Activated naive CD4-positive, alpha-beta T cell treated with anti-CD3 and anti-CD28 coated beads, Interleukin-2, amount 10 ng/mL, durations not matched to agents 7 days and 5 days (primary cell): ENCODE data around the gene ARF5.
A peak's percentile ranks its signal among the peaks of the same experiment; 100 is the strongest.

Experiments used
- CTCF ChIA-PET: fragments of 350-600 bp; sonication (Branson Sonifier 250); formaldehyde crosslinking; loops from one replicate; lab custom pipeline; 2021; ENCODE audit warnings: antibody characterized with exemption; lab: Charles Lee
- DNase-seq: peaks from one replicate; pipeline ENCODE4 v3.0.0-alpha.2; 2020
- H3K27ac Mint-ChIP-seq: one replicate; pipeline ENCODE4 v1.8.0; 2021; ENCODE audit warnings: mild to moderate bottlenecking, moderate library complexity, mixed read lengths
- H3K27me3 Mint-ChIP-seq: one replicate; pipeline ENCODE4 v1.8.0; 2021; ENCODE audit warnings: mild to moderate bottlenecking, mixed read lengths
- H3K36me3 Mint-ChIP-seq: one replicate; pipeline ENCODE4 v1.8.0; 2021; ENCODE audit warnings: mixed read lengths
- H3K4me1 Mint-ChIP-seq: one replicate; pipeline ENCODE4 v1.8.0; 2021; ENCODE audit warnings: mixed read lengths
- H3K4me3 Mint-ChIP-seq: one replicate; pipeline ENCODE4 v1.8.0; 2021; ENCODE audit warnings: mild to moderate bottlenecking, moderate library complexity, mixed read lengths
- H3K9me3 Mint-ChIP-seq: one replicate; pipeline ENCODE4 v1.8.0; 2021; ENCODE audit warnings: mixed read lengths

Gene ARF5

GRCh38 chr7:127580612-127581011 lies 7.6 kb upstream of the ARF5 start:
- Mint-ChIP-seq H3K4me3 (no peak overlapping the region), H3K36me3 (peaks cover 11% of the 10 kb centered on the region), H3K9me3 (no peaks in the 10 kb centered on the region), H3K4me1 (peaks cover 39% of the 10 kb centered on the region), H3K27me3 (no peaks in the 10 kb centered on the region), H3K27ac (no peak overlapping the region)
- DNase-seq: no peak
- CTCF ChIA-PET: interaction anchor here (1.1 kb wide), 1 partner anchor 48 kb away, joined by 3 read pairs; no protein-coding TSS in a partner anchor

DNA sequence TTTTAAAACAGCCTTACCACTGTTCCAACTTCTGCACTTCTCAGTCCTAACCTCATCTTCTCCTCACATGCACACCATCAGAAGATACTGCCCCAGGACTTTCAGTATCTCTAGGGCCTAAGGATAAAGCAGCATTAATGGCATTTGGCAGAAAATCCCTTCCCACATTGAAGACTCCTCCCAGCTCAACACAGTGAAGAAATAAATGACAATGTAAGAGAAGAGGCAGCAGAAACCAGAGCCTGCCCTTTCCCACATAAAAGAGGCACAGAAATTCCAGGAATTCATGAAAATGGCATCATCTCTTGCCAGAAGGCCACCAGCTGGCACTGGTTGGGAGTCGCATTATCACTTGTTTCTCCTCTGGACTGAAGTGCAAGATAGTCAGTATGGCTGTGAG lies 6.5 kb upstream of the ARF5 start:
- no peaks in the 10 kb centered on the region for H3K9me3 Mint-ChIP-seq
- H3K27ac Mint-ChIP-seq: peak overlapping the region; percentile 43
- no peak overlapping the region for H3K4me3 Mint-ChIP-seq
- DNase-seq: no peak
- H3K27me3 Mint-ChIP-seq: no peaks in the 10 kb centered on the region
- CTCF ChIA-PET: no interaction called here
- H3K4me1 Mint-ChIP-seq: peaks cover 49% of the 10 kb centered on the region
- peaks cover 11% of the 10 kb centered on the region for H3K36me3 Mint-ChIP-seq

DNA sequence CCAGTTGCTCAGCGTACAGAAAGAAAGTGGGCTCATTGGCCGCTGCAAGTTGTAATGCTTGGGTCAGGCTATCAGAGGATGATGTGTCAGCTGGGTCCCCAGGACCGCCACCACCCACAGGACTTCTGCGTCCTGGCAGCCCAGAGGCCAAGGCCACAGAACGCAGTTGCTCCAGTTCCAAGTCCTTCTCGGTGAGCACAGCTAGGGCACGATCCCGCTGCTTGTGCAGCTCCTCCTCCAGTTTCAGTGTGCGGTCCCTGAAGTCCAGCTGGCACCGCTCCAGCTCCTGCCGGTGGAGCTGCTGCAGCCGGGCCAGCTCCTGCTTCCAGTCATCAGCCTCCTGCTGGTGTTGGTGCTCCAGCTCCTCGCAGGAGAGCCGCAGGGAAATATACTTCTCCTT lies 5.8 kb upstream of the ARF5 start:
- Mint-ChIP-seq H3K27ac (no peak overlapping the region), H3K4me3 (no peak overlapping the region), H3K36me3 (peaks cover 11% of the 10 kb centered on the region), H3K4me1 (peaks cover 54% of the 10 kb centered on the region), H3K27me3 (no peaks in the 10 kb centered on the region), H3K9me3 (no peaks in the 10 kb centered on the region)
- CTCF ChIA-PET: no interaction called here
- no peak for DNase-seq

GRCh38 chr7:127584648-127585043 lies 3.6 kb upstream of the ARF5 start:
- no peaks in the 10 kb centered on the region for H3K27me3 Mint-ChIP-seq
- no peaks in the 10 kb centered on the region for H3K9me3 Mint-ChIP-seq
- no peak for DNase-seq
- peaks cover 8% of the 10 kb centered on the region for H3K36me3 Mint-ChIP-seq
- H3K27ac Mint-ChIP-seq: peak overlapping the region; percentile 91
- peaks cover 59% of the 10 kb centered on the region for H3K4me1 Mint-ChIP-seq
- H3K4me3 Mint-ChIP-seq: peak overlapping the region; percentile 92
- CTCF ChIA-PET: interaction anchor here (1.0 kb wide), 1 partner anchor 551 kb away, joined by 3 read pairs; no protein-coding TSS in a partner anchor

DNA sequence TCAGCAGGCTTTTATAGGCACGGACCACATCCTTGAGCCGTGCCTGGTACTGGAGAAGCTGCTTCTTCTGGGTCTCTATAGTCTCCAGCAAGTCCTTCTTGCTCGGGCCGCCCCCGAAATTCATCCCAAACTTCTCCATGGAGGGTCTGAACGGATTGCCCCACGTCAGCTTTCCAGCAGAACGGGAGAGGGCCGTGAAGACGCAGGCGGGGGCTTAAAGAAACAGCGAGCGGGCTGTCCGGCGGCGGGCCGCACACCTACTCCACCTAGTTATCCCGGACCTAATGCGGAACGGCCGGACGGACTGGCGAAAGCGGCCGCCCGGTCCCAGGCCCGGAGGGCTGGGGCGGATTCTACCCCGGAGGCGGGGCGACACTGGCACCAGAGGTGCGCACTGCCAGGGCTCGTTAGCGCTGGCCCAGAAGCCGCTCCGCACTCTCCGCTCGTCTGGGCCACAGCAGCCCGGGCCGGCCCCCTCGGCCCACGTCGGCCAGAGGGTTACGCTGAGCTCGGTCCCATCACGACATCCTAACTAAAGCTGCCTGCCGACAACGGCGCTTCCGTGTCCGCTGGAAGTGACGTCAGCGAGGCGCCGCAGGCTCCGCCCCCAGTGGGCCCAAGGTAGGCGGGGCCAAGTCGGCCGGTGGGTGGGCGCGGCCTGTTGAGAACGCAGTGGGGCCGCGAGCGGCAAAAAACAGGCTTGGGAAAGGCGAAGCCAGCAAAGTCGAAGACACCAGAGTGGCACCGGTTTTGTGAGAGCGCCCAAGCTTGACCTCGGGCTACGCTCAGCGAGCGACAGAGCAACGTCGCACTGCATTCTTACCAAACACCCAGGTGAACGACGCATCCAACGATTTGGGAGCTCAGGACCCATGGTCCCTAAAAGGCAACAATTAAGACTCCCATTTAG lies 2.9 kb upstream of the ARF5 start, which contains the start of gene GCC1:
Gene GCC1, minus strand, starts transcription at position 553 of the 910 bp plus-strand sequence. Its CDS starts 414 bp downstream, at position 139.
- DNase-seq: peak; percentile 94
- no peaks in the 10 kb centered on the region for H3K9me3 Mint-ChIP-seq
- H3K36me3 Mint-ChIP-seq: peaks cover 13% of the 10 kb centered on the region
- H3K4me1 Mint-ChIP-seq: peaks cover 64% of the 10 kb centered on the region
- CTCF ChIA-PET: interaction anchor here (1.0 to 1.1 kb wide), 2 partner anchors 331 to 551 kb away, joined by 3 read pairs; no protein-coding TSS in a partner anchor
- H3K27ac Mint-ChIP-seq: peak within 1 kb of the TSS; percentile 91
- H3K27me3 Mint-ChIP-seq: no peaks in the 10 kb centered on the region
- peak within 1 kb of the TSS; percentile 92 for H3K4me3 Mint-ChIP-seq

DNA sequence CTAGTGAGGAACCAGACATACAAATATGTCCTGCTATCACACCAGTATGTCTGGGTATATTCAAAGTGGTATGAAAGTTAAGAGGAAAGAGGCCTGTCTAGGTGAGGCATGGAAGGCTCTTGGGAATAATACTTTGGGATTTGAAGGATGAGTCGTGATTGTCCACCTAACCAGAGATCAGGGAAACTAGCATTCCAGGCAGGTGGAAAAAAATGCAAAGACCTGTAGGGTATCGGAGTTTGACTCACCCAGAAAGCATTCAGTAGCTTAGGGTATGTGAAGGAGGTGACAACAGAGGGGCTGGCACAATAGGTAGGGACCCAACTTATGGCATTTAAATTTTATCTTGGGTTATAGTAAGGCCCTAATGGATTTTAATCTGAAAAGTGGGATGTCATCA lies 1.9 kb upstream of the ARF5 start:
- DNase-seq: no peak
- Mint-ChIP-seq H3K36me3 (peaks cover 22% of the 10 kb centered on the region), H3K4me3 (peak overlapping the region; percentile 92), H3K4me1 (peaks cover 57% of the 10 kb centered on the region), H3K27ac (no peak overlapping the region), H3K9me3 (no peaks in the 10 kb centered on the region), H3K27me3 (no peaks in the 10 kb centered on the region)
- CTCF ChIA-PET: interaction anchor here (1.1 kb wide), 1 partner anchor 332 kb away, joined by 3 read pairs; no protein-coding TSS in a partner anchor

DNA sequence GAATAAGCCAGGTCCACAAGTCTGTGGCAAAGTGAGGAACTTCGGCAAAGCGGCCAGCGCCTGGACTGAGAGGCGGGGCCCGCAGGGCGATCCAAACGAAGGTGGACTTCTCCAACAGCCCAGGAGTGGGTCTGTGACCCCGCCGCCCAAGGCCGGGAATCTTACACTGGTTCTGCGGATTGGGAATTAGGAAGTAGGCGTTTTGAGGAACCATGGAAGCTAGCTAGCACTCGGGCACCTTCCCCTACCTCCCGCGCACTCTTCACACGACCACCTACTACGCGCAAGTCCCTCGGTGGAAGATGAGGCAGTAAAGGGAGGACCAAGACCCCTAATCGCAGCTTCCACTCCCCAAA lies 570 bp upstream of the ARF5 start:
- CTCF ChIA-PET: no interaction called here
- H3K27ac Mint-ChIP-seq: no peak overlapping the region
- DNase-seq: no peak

GRCh38 chr7:127588697-127589482 lies 679 bp downstream of the ARF5 start:
- CTCF ChIA-PET: interaction anchor here (1.3 kb wide), 1 partner anchor 9 kb away, joined by 3 read pairs; no protein-coding TSS in a partner anchor
- H3K36me3 Mint-ChIP-seq: peaks cover 21% of the 10 kb centered on the region
- no peaks in the 10 kb centered on the region for H3K27me3 Mint-ChIP-seq
- peaks cover 39% of the 10 kb centered on the region for H3K4me1 Mint-ChIP-seq
- H3K4me3 Mint-ChIP-seq: peak overlapping the region; percentile 85
- peak; percentile 48 for DNase-seq
- no peaks in the 10 kb centered on the region for H3K9me3 Mint-ChIP-seq
- peak overlapping the region; percentile 87 for H3K27ac Mint-ChIP-seq

More for the DNA sequence above, 570 bp upstream of the ARF5 start:
- Mint-ChIP-seq H3K4me1 (peaks cover 47% of the 10 kb centered on the region), H3K27me3 (no peaks in the 10 kb centered on the region), H3K36me3 (peaks cover 24% of the 10 kb centered on the region), H3K4me3 (peak overlapping the region; percentile 92), H3K9me3 (no peaks in the 10 kb centered on the region)

DNA sequence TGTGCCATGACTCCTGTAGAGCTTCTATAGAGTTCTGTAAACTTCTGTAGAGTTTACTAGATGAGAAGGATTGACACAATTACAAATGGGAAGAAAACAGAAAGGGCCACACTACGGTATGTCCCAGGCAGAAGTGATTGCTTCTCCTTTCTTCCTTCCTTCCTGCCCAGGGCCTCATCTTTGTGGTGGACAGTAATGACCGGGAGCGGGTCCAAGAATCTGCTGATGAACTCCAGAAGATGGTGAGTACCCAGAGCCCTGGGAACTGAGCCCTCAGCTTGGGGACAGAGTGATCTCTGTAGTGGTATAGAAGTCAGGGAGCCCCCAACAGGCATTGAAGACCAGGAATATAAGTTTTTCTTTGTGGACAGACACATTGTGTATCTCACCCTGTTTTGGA lies 1.7 kb downstream of the ARF5 start:
- Mint-ChIP-seq H3K9me3 (no peaks in the 10 kb centered on the region), H3K4me3 (peak overlapping the region; percentile 85), H3K27ac (no peak overlapping the region), H3K36me3 (peaks cover 21% of the 10 kb centered on the region), H3K4me1 (peaks cover 28% of the 10 kb centered on the region), H3K27me3 (peaks cover under 1% of the 10 kb centered on the region)
- DNase-seq: no peak
- CTCF ChIA-PET: no interaction called here

- peaks cover 3% of the 10 kb centered on the region for H3K27me3 Mint-ChIP-seq
- peaks cover 21% of the 10 kb centered on the region for H3K36me3 Mint-ChIP-seq
- no peaks in the 10 kb centered on the region for H3K9me3 Mint-ChIP-seq
- no peak for DNase-seq
- H3K27ac Mint-ChIP-seq: no peak overlapping the region
- H3K4me1 Mint-ChIP-seq: peaks cover 19% of the 10 kb centered on the region
- no peak overlapping the region for H3K4me3 Mint-ChIP-seq
- CTCF ChIA-PET: no interaction called here
Observed at GRCh38 chr7:127591189-127591588, 3.0 kb downstream of the ARF5 start.

GRCh38 chr7:127591591-127591990 lies 3.4 kb downstream of the ARF5 start:
- Mint-ChIP-seq H3K27me3 (peaks cover 3% of the 10 kb centered on the region), H3K27ac (no peak overlapping the region), H3K9me3 (no peaks in the 10 kb centered on the region), H3K4me1 (peaks cover 15% of the 10 kb centered on the region), H3K4me3 (no peak overlapping the region), H3K36me3 (peaks cover 21% of the 10 kb centered on the region)
- CTCF ChIA-PET: no interaction called here
- DNase-seq: no peak

DNA sequence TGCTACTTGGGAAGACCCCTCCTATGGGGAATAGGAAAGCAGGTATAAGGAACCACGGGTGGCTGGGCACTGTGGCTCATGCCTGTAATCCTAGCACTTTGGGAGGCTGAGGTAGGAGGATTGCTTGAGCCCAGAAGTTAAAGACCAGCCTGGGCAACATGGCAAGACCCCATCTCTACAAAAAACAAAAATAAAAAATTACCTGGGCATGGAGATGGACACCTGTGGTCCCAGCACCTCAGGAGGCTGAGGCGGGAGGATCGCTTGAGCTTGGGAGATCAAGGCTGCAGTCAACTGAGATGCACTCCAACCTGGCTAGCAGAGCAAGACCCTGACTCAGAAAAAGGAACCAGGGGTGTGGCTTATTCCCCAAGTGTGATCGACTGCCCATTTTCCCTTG lies 4.3 kb downstream of the ARF5 start:
- H3K27ac Mint-ChIP-seq: no peak overlapping the region
- H3K36me3 Mint-ChIP-seq: peaks cover 21% of the 10 kb centered on the region
- peaks cover 3% of the 10 kb centered on the region for H3K27me3 Mint-ChIP-seq
- no peak overlapping the region for H3K4me3 Mint-ChIP-seq
- H3K4me1 Mint-ChIP-seq: peaks cover 9% of the 10 kb centered on the region
- no peaks in the 10 kb centered on the region for H3K9me3 Mint-ChIP-seq
- CTCF ChIA-PET: no interaction called here
- DNase-seq: no peak

DNA sequence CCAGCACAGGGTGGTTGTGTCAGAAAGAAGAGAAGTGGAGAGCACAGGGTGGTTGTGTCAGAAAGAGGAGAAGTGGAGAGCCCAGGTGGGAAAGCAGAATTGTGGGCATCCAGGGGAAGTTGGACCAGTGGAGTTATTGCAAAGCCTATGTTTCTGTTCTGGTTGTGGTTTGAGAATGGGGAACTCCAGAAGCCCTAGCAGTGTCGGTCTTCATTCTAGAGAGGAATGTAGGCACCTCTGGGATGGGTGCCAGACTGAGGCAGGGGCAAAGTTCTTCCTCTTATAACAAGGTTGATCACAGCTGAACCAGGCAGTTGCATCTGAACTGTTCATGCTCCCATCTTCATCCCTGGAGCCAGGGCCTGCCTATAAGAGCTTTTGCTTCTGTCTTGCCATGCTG lies 6.3 kb downstream of the ARF5 start:
- no peaks in the 10 kb centered on the region for H3K9me3 Mint-ChIP-seq
- peaks cover 6% of the 10 kb centered on the region for H3K4me1 Mint-ChIP-seq
- CTCF ChIA-PET: no interaction called here
- peaks cover 21% of the 10 kb centered on the region for H3K36me3 Mint-ChIP-seq
- no peak overlapping the region for H3K4me3 Mint-ChIP-seq
- H3K27ac Mint-ChIP-seq: no peak overlapping the region
- H3K27me3 Mint-ChIP-seq: peaks cover 8% of the 10 kb centered on the region
- DNase-seq: no peak

DNA sequence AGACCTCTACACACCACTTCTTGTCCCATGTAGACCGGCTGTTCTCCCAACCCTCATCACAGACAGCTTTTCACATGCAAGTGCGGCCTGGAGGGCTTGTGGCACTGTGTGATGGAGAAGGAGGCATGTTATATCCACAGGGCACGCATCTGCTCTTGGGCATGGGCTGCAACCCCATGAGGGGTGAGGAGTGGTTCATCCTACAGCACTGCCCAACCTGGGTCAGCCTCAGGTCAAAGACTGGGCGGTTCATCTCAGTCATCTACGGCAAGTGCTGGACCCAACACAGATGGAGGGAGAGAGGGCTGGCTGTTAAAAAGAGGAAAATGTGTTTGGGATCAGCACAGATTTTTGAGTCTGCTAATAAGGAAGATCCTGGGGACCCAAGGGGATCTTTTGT lies 7.5 kb downstream of the ARF5 start:
- Mint-ChIP-seq H3K27ac (no peak overlapping the region), H3K4me1 (no peaks in the 10 kb centered on the region), H3K4me3 (no peak overlapping the region), H3K36me3 (peaks cover 11% of the 10 kb centered on the region), H3K27me3 (peaks cover 8% of the 10 kb centered on the region), H3K9me3 (no peaks in the 10 kb centered on the region)
- CTCF ChIA-PET: no interaction called here
- DNase-seq: no peak
